ENCODE data around the gene TEX261.

Gene TEX261

DNA sequence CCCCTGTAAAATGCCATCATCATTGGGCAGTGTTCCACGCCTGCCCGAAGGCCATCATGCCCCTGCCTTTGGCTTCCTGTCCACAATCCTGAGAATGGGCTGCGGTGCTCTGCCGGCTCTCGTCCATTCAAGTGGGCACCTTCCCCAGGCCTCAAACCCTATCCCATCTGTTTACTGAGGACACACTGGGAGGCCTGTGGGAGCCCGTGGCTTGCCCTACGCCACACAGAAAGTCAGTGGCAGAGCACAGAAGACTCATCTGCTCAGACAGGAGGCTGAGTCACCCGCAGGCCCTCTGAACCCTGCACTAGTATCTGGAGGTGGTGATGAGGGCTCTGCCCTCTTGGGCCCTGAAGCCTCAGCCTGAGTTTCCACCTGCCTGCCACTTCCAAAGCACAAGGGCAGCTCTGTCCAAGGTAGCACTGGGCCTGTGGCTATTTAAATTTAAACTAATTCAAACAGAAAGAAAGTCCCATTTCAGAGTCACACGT is 35.4 kb downstream of the TEX261 start:
- peak; percentile 38 for DNase-seq (ENCODE audit: low spot score)

DNA sequence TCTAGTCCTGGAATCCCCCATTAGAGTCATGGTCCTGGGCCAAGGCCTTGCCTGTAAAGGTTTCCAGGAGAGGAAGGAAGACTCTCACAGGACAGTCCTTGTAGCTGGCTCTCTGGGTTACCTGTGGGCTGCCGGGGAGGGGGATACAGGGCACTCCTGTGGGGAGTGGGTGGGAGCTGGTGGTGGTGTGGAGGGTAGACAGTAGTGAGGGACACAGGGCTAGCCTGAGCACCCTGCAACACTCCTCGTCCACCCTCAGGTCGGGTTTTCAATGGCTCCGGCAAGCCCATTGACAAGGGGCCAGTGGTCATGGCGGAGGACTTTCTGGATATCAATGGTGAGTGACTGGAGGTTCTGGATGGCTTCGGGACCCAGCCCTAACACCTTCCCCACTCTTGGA is 35.9 kb downstream of the TEX261 start:
- no peak for DNase-seq (ENCODE audit: low spot score)

DNA sequence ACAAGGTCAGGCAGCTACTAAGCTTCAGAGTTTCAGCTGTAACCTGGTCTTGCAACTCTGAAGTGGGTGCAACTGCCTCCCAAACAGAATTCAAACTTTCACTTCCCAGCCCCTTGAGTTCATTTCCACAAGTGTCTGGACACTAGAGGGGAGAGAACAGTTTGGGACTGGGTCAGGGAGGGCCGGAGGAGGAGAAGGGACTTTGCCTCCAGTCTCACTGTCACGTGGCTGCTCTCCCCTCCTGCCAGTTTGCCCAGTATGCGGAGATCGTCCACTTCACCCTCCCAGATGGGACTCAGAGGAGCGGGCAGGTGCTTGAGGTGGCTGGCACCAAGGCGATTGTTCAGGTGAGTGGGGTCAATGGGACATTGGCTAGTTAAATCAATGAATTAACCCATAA is 36.9 kb downstream of the TEX261 start:
- DNase-seq (ENCODE audit: low spot score): no peak

DNA sequence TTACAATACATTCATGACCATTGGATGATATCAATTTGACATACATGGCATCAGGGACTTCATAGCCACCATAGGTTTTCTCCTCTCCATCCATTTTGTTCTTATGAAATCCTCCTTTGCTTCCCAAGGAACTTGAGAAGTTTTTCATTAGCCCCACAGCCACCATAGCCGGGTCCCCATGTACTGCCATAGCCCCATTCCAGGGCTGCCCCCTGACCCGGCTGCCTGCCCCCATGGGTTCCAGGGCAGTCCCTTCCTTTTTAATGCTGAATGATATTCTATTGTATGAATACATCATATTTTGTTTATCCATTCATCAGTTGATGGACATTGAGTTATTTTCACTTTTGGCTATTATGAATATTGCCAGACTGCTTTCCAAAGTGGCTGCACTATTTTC is 38.5 kb downstream of the TEX261 start:
- no peak for DNase-seq (ENCODE audit: low spot score)

DNA sequence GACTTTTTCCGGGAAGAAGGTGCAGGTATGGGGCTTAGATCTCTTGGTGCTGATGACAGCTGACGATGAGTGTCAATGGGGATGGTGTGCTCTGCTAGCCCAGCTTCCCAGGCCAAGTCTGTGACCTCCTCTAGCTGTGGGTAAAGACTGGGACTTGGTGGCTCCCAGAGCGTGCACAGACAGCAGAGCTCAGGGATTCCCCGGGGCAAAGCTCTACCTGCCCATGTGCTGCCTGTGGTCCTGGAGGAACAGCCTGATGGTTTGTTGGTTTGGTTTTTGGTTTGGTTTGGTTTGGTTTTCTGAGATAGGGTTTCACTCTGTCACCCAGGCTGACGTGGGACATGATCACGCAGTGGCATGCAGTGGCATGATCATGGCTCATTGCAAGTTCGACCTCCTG is 39.8 kb downstream of the TEX261 start:
- no peak for DNase-seq (ENCODE audit: low spot score)

DNA sequence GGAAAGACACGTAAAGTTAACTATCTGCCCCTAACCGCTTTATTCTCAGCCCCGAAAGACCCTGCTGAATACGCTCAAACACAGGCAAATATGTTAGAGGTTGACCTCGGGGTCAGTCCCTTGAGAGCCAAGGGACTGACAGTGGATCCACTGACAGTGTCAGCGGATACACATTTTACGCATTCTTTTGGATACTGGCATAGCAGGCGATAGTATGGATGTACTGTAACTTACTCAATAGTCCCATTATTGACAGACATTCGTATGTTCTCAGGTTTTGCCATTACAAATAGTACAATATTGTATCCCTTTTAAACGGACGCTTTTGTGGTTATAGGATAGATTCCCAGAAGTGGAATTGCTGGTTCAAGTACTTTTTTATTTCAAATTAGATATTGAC is 45.6 kb downstream of the TEX261 start:
- DNase-seq (ENCODE audit: low spot score): no peak

DNA sequence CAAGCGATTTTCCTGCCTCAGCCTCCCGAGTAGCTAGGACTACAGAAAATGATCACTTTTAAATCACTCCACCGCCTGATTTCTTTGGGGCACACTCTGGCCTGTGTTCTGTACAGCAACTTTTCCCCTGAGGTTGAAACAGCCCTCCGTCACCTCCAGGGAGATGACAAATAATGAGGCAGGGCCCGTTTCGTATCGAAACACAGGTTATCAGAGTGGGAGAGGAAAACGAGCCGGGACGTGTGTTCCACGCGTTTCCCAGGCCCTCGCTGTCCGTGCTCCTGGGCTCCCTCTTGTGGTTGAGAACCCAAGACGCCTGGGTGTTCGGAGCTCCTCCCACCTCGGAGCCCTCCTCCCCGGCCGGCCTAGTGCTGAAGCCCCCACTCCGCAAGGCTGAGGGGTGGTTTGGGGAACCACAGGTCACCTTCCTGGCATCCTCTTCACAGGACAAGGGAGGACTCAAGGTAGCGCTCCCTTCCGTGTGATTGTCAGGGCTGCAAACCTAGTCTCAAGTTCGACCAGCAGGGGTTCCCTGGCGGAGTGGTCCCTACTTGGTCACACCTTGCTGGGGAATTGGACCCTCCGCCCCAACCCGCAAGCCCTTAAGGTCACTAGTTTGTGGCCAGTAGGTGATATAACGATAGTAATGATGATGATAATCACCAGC is 46.2 kb downstream of the TEX261 start:
- peak; percentile 87 for DNase-seq (ENCODE audit: low spot score)

DNA sequence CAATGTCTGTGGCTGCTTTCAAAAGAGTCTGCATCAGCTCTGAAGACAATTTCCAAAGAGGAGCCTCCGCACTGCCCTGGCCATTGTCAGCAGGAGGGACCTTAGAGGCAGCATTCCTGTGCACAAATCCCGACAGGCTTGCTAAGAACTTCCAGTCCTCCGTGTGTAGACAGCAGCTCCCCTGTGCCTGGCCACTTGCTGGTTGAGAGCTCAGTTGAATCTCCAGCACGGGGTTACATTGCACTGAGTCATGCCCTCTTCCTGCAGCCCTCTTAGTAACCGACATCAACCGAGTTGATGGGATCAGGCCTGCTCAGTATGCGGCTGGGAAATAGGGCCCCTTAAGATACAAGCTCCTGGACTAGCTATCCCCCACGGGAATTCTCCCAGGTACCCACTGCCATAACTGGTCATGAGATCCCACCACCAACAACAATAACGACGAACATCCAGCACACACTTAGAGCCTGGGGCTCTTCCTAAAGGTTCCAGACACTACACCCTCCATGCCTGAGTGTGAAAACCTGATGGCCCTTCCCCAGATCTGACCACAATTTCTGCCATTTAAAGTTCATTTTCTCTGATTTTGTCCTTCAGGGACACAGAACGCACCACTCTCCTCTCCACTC is 47.0 kb downstream of the TEX261 start:
- DNase-seq (ENCODE audit: low spot score): peak; percentile 46

DNA sequence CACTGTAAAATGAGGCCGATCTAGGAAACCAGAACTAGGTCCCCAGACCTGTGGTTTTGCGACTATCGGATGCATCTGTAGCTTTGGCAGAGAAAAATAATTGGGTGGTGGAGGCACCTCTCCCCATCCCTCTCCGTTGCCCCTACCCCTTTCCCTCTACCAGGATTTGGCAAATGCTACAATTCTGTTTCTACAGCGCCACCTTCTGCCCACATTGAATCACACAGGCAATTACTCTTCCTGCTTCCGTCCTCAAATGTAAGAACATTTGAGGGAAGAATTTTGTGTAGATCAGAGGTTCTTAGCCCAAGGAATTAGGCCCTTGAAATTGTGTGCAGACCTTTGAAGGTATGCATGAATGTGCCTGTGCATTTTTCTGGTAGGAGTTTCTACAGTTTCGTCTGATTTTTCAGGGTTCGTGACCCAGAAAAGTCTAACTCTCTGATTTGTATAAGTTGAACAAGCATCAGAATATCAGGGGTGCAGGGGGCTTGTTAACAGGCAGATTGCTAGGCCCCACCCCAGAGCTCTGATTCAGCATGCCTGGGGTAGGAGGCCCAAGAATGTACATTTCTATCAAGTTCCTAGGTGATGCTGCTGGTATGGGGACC is 47.7 kb downstream of the TEX261 start:
- peak; percentile 73 for DNase-seq (ENCODE audit: low spot score)

DNA sequence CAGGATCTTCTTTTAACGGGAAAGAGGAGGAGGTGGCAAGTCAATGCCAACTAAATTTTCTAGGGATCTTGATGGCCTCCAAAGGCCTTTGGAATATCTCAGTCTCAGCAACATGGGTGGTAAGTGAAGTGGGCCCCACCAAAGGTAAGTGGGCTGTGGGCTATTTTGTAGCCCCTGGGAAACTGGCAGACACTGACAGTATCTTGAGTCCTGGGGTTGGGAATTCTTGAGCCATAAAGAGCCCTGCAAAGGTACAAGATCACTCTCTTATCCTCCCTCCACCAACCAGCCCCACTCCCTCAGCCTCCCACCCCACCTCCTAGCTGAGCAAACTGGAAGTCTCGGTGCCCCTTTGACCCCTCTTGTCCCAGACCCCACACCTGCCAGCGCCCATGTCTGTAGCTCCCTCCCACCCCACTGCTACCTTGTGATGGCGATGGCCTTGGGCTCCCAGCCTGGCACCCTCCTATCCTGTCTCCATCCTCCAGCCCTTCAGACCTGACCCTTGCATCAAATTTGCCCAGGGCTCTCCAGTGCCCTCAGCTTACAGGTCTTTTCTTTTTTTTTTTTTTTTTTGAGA is 50.5 kb downstream of the TEX261 start:
- peak; percentile 44 for DNase-seq (ENCODE audit: low spot score)

DNA sequence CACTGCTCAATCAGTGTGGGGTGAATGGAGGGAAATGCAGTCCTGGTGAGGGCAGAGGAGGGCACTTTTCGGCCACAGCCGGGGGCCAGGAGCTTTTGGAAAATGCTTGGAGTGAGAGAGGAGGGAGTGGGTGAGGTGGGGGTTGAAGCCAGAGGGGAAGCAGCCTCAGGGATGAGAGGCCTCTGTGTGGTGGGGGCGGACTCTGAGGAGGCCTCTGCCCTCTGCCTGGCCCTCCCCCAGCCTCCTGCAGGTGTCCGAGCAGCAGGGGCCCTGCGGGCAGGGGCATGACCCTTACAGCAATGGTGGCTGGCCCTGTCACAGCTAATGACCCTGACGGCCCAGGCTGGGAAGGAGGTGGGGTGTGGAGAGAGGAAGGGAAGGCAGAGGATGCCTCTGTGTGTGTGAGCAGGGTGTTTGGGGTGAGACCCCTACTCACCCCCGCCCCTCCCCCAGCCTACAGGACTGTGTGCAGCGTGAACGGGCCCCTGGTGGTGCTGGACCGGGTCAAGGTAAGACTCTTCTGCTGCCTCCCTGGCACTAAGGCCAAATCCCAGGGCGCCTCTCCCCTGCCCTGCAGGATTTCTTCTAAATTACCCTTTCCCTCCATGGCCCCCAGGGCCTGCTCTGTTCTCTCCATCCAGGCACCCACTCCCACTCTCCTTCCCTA is 51.3 kb downstream of the TEX261 start:
- peak; percentile 71 for DNase-seq (ENCODE audit: low spot score)

DNA sequence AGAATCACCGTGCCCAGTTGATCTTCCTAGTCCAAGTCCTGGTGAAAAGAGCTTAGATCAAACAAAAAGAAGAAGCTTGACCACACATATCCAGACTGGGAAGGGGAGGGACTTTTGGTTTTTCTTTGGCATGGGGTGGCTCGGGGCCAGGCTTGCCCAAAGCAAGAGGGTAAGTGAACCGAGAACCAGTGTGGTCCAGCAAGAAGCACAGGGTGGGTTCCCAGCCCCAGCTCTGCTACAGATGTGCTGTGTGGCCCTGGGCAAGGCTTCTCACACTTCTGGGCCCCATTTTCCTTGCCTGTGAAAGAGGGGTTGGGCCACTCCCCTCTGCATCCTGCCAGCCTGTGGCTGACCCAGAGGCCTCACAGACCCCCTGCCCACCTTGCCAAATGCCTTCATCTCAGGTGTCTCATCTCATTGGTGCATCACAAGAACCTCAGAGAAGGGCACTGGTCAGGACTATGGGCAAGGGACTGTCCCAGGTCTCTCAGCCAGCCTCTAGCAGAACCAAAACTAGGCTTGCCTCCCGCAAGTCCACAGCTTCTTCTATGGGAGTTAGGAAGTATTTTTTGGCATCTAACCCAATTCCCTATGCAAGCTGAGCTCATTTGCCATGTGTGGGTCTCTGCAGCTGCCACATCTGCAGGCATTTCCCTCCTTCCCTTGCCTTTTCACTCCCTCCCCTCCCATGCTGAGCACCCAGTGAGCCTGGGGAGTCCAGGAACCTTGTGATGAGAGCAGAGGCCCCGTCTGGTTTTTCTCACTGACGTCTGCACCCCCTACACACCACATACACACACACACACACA is 52.1 kb downstream of the TEX261 start:
- peak; percentile 44 for DNase-seq (ENCODE audit: low spot score)

DNA sequence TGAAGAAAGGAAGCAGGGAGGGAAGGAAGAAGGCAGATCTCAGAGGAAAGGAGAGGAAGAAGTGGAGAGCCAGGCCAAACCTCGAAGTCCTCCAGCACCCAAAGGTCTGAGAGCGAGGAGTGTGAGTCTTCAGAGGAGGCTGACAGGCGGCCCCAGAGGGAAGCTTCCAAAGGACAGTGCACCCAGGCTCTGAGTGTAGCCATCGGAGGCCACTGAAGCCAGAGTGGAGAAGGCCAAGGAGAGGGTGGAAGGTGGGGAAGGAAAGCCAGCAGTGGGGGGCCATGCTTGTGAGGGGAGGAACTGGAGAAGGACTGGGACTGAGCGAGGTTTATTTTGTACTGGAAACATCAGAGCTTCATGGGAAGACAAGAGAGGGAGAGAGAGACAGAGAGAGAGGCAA is 53.0 kb downstream of the TEX261 start:
- peak; percentile 43 for DNase-seq (ENCODE audit: low spot score)

DNA sequence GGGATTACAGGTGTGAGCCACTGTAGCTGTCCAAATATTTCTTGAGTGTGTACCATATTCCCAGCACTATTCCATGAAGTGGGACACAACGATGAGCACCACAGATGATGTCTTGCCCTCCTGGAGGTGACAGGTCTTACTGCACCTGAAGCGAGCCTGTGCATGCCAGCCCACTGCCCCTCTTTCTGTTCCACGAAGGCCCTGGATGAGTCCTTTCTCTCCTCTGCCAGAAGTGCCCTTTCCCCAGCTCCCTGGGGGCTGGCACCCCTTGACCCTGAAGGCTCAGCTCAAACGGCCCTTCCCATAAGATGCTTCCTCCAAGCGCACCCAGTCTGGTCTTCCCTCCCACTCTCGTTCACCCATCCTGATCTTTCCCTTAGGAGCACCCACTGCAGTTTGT is 53.5 kb downstream of the TEX261 start:
- peak; percentile 39 for DNase-seq (ENCODE audit: low spot score)

DNA sequence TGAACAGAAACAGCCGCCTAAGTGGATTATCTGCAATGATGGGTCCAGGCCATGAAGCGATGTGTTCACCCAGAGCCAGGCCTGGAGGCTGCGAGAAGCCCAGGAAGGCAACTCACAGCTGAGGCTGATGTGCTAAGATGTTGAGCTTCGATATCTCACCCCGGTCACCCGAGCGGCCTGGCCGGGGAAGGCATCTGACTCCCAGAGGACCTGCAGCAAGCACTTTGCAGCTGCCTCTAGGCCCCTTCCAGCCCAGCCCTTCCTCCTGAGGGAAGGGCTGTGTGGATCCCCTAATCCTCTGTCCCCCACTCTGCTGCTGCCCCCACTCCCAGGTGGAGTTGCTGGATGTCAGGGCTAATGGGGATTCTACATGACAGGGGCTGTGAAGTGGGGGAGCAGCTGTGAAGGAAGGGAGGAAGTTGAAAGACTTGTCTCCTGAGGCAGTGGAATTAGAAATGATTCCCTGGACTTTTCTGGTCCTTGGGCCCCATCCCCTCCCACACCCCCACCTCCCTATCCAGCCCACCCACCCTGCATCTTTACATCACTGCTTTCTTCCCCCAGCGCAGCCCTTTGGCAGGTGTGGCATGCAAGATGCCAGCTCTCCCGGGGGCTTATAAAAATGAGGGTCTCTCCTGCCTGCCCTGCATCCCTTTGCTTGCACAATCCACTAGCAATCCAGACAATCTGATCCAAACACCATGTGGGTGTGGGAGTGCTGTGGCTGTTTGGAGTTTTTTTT is 54.7 kb downstream of the TEX261 start:
- DNase-seq (ENCODE audit: low spot score): peak; percentile 52

DNA sequence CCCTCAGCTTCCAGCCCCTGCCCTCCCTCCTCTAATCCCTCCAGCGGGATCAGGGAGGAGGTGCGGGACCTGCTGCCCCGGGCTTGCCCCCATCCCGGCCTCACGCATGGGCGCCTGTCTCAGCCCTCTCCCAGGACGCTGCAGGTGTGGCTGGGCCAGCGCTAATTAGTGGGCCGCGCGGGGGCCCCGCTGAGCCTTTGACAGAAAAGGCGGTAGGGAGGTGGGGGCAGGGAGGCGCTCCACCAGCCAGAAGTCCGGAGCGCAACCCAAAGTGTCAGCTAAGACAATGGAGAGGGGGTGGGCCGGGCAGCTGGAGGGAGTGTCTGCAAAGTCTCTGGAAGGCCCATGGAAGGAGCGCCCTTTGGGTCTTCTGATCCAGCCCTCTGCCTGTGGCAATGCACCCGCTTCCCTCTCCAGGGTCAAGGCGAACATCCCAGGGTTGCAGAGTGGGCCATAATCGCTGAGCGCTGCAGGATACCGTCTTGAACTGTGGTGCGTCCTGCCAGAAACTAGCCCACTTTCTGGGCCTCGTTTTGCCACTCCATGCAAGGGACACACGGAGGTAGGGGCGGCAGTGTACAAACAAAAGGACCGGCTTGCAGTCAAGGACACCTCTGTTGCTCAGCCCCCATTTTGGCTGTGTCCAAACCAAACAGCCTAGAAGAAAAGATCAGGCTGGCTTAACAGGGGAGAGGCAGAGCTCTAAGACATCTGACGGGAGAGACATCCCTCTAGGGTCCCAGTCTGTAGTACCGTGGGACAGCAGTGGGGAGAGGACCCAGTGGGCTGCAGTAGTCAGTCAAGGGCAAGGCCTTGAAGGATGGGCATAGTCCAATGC is 55.5 kb downstream of the TEX261 start:
- DNase-seq (ENCODE audit: low spot score): peak; percentile 75

DNA sequence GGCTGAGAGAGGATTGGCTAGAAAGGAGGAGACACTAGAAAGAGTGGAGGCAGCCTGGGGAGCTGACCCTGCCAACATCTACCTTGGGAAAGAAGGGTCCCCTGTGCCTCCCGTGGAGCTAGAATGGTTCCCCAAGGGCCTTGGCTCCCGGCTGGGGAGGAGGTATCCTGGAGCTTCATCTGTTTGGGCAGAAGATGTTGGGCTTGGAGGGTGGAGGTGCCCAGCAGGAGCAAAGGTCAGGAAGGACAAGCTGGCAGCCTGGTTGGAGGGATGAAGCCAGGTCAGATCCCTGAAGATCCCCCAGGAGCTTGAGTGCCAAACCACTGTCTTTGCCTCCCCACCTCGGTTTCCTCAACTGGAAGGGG is 56.1 kb downstream of the TEX261 start:
- no peak for DNase-seq (ENCODE audit: low spot score)

DNA sequence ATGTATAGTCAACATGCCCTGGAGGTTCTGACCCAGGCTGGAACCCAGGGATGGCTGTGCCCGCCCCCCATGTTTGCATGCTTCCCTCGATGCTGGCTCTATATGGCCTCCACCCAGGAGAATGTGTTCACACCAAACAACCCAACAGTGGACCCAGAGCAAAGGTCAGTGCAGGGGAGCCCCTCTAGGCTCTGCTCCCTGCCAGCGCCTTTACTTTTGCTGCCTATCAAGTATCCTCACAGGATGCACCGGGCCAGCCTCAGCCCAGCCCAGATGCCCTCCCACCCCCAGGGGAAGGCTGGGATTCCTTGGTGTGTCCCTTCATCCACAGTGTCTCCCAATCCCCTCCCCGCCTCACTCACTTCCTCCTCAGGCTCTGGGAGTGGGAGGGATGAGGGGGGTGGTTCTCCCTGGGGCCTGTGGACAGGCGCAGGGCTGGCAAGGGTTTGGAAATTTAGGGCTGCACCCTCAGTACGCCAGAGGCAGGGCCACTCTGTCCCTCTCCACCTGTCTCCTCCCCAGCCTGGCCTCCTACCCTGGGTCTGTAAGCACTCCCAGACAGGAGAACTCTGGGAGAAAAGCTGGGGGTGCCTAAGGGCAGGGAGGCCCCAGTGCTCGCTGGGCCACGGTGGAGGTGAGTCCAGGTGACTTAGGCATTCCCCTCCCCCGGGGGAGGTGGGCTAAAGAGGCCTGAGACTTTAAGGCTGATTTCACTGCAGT is 56.6 kb downstream of the TEX261 start:
- peak; percentile 55 for DNase-seq (ENCODE audit: low spot score)
